K562 (cell line): ENCODE results near the gene SET. TPM values are rescaled to one million over a fixed set of nuclear protein-coding genes. Genes with fewer than 3 reads are reported as not detected.

Experiments
- CBX1 ChIP-seq: sonication (generic); IDR thresholded peaks from 2 replicates; pipeline ENCODE4 v1.6.1; 2016; ENCODE audit warnings: antibody characterized with exemption, low read depth, mild to moderate bottlenecking
- ILK ChIP-seq: fragments of 450-650 bp; IDR thresholded peaks from 2 replicates; pipeline ENCODE4 v1.6.1; 2016; ENCODE audit warnings: missing genetic modification characterization, low read depth, mild to moderate bottlenecking, missing compliant biosample characterization, moderate library complexity, borderline replicate concordance
- LEF1 ChIP-seq: fragments of 450-650 bp; IDR thresholded peaks from 2 replicates; pipeline ENCODE4 v1.6.1; 2016; ENCODE audit warnings: mild to moderate bottlenecking
- MBD1 ChIP-seq: fragments of 250-450 bp; sonication (Bioruptor Pico); IDR thresholded peaks from 2 replicates; pipeline ENCODE4 v1.8.0; 2022; ENCODE audit warnings: inconsistent platforms
- RBM14 ChIP-seq: fragments of 200-400 bp; formaldehyde crosslinking; IDR thresholded peaks from 2 replicates; pipeline ENCODE4 v1.6.1; 2018; ENCODE audit warnings: low read depth, mild to moderate bottlenecking, low read length, moderate library complexity, borderline replicate concordance; ENCODE audit not compliant: insufficient read depth
- RREB1 ChIP-seq: fragments of 250-450 bp; sonication (Bioruptor Pico); IDR thresholded peaks from 2 replicates; pipeline ENCODE4 v1.4.0; 2020
- SRSF9 ChIP-seq: fragments of 200-400 bp; formaldehyde crosslinking; IDR thresholded peaks from 2 replicates; pipeline ENCODE4 v1.6.1; 2017; ENCODE audit warnings: low read depth, low read length, borderline replicate concordance
- TAF7 ChIP-seq: fragments of 450-650 bp; IDR thresholded peaks from 2 replicates; pipeline ENCODE4 v1.6.1; 2016; ENCODE audit warnings: missing genetic modification characterization, missing compliant biosample characterization
- TBP ChIP-seq: optimal IDR thresholded peaks from 2 replicates; pipeline ENCODE3; 2011; ENCODE audit warnings: low read depth, low read length, improper control_type of control experiment
- ZBTB26 ChIP-seq: fragments of 450-650 bp; formaldehyde crosslinking; IDR thresholded peaks from 2 replicates; pipeline ENCODE4 v1.4.0; 2022; ENCODE audit warnings: missing genetic modification characterization
- ZNF354B ChIP-seq: fragments of 250-450 bp; sonication (Bioruptor Pico); IDR thresholded peaks from 2 replicates; pipeline ENCODE4 v1.4.0; 2020
- ZNF507 ChIP-seq: conservative IDR thresholded peaks from 2 replicates; pipeline ENCODE4 v1.6.1; 2017; ENCODE audit warnings: missing genetic modification characterization, missing compliant biosample characterization
- polyA plus RNA-seq, 8 experiments: library from polyadenylated mRNA; depleted of rRNA in 4 of 8; stranded (reverse) in 5 of 8; unstranded in 3 of 8; fragments of >200 nt; fragmentation: Nextera tagmentation in 2 of 8; fragmentation: Illumina TruSeq in 1 of 8; extraction: Ambion mirVana in 2 of 8; extraction: Trizol in 1 of 8; gene quantifications; 2 replicates each; pipeline versions ENCODE4 v1.2.1 to v1.2.3, GENCODE V29; 2011 to 2014; ENCODE audit warnings: inconsistent platforms in 1 of 8, missing spikeins in 1 of 8
- total RNA-seq, 7 experiments: library from RNA; depleted of rRNA in 6 of 7; stranded (reverse); fragments of >200 nt in 6 of 7; fragmentation: Illumina TruSeq in 2 of 7; extraction: Trizol in 2 of 7; gene quantifications; 2 replicates each; pipeline versions ENCODE4 v1.2.1 to v1.2.3, GENCODE V29; 2011 to 2021; ENCODE audit warnings: low replicate concordance in 1 of 7
- TF ChIP-seq, protein P1 (sequence below): fragments of 200-800 bp; sonication (Bioruptor generic); IDR thresholded peaks from 2 replicates; pipeline ENCODE4 v1.6.1; 2016; ENCODE audit warnings: missing genetic modification characterization, missing compliant biosample characterization

Gene SET
- total and polyA plus RNA-seq, 9 of the 15 experiments (the other 6 are each of a cell fraction or from before 2014, with no cell fraction given) = 404 to 1,447 (median 907) TPM

DNA sequence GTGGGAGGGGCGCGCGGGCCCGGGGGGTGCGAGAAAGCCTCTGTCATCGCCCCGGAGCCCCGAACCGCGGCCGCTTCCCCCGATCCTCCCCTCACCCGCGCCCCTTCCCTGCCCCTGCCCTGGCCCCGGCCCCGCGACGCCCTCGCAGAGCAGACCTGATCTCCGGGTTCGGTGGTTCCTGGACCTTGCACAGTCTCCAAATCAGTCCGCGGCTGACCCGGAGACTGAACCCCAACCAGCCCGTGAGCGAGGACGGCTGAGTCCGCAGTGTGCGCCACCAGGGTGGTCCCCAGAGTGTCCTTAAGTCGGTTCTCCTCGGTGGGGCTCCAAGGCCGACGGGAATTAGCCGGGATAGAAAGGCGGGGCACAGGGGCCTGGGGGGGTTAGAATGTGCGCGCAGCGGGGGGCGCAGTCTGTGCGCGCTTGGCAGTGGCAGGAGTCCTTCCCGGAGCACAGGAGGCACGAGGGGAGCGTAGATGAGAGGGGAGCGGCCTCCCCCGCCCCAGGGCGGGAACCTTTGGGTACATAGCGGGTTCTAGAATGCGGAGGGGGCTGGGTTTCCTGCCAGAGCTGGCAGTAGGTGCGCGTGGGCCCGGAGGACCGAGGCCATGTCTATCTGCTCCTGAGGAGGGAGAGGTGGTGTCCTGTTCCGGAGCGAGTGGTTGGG, 14.1 kb downstream of the SET start (continued):
- no peak for TF ChIP-seq MBD1 (CRISPR knock-in tag)
- TF ChIP-seq ZNF354B (CRISPR knock-in tag) = no peak
- TF ChIP-seq TAF7 (tag) = no peak
- no peak for TF ChIP-seq CBX1
- no peak for TF ChIP-seq ZBTB26 (CRISPR knock-in tag)
- no peak for TF ChIP-seq ILK (tag)
- TF ChIP-seq LEF1 = no peak
- TF ChIP-seq RBM14 = peak; percentile 72; the same call in 1 of the 2 replicates
- TF ChIP-seq RREB1 = no peak
- peak; percentile 39 for TF ChIP-seq TBP
- no peak for TF ChIP-seq ZNF507
- TF ChIP-seq SRSF9 = no peak
- TF ChIP-seq, protein P1, sequence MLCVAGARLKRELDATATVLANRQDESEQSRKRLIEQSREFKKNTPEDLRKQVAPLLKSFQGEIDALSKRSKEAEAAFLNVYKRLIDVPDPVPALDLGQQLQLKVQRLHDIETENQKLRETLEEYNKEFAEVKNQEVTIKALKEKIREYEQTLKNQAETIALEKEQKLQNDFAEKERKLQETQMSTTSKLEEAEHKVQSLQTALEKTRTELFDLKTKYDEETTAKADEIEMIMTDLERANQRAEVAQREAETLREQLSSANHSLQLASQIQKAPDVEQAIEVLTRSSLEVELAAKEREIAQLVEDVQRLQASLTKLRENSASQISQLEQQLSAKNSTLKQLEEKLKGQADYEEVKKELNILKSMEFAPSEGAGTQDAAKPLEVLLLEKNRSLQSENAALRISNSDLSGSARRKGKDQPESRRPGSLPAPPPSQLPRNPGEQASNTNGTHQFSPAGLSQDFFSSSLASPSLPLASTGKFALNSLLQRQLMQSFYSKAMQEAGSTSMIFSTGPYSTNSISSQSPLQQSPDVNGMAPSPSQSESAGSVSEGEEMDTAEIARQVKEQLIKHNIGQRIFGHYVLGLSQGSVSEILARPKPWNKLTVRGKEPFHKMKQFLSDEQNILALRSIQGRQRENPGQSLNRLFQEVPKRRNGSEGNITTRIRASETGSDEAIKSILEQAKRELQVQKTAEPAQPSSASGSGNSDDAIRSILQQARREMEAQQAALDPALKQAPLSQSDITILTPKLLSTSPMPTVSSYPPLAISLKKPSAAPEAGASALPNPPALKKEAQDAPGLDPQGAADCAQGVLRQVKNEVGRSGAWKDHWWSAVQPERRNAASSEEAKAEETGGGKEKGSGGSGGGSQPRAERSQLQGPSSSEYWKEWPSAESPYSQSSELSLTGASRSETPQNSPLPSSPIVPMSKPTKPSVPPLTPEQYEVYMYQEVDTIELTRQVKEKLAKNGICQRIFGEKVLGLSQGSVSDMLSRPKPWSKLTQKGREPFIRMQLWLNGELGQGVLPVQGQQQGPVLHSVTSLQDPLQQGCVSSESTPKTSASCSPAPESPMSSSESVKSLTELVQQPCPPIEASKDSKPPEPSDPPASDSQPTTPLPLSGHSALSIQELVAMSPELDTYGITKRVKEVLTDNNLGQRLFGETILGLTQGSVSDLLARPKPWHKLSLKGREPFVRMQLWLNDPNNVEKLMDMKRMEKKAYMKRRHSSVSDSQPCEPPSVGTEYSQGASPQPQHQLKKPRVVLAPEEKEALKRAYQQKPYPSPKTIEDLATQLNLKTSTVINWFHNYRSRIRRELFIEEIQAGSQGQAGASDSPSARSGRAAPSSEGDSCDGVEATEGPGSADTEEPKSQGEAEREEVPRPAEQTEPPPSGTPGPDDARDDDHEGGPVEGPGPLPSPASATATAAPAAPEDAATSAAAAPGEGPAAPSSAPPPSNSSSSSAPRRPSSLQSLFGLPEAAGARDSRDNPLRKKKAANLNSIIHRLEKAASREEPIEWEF = no peak
